ENCODE data around the gene IMP3.

GRCh38 chr15:75648156-75649000 lies 8.4 kb upstream of the IMP3 start:
- TF ChIP-seq, protein P1, sequence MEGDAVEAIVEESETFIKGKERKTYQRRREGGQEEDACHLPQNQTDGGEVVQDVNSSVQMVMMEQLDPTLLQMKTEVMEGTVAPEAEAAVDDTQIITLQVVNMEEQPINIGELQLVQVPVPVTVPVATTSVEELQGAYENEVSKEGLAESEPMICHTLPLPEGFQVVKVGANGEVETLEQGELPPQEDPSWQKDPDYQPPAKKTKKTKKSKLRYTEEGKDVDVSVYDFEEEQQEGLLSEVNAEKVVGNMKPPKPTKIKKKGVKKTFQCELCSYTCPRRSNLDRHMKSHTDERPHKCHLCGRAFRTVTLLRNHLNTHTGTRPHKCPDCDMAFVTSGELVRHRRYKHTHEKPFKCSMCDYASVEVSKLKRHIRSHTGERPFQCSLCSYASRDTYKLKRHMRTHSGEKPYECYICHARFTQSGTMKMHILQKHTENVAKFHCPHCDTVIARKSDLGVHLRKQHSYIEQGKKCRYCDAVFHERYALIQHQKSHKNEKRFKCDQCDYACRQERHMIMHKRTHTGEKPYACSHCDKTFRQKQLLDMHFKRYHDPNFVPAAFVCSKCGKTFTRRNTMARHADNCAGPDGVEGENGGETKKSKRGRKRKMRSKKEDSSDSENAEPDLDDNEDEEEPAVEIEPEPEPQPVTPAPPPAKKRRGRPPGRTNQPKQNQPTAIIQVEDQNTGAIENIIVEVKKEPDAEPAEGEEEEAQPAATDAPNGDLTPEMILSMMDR (IDR thresholded peaks at IDR 0.05; ENCODE audit: borderline replicate concordance, extremely low read depth, low read length, poor library complexity, severe bottlenecking): no peak
- TF ChIP-seq EZH2 (IDR thresholded peaks at IDR 0.05; ENCODE audit: borderline replicate concordance, low read depth, low read length, severe bottlenecking): no peak
